RPMI7951 (cell line): Measurements from ENCODE around the gene MCU. TPM values are rescaled to one million over a fixed set of nuclear protein-coding genes. Genes with fewer than 3 reads are reported as not detected.
"Not testable (repeated sequence)": the region's sequence is repeated elsewhere in the genome, so short reads cannot be mapped to it uniquely, and the experiment has no call there.

Experiments
- DNase-seq: peaks from one replicate; pipeline ENCODE4 v3.0.0-alpha.2; 2012; ENCODE audit warnings: low read depth
- total RNA-seq: library from RNA; depleted of rRNA; stranded (reverse); fragments of >200 nt; shearing (Covaris generic); gene quantifications from 2 replicates; pipeline ENCODE4 v1.2.3, GENCODE V29; 2014

Gene MCU
- total RNA-seq, 1 experiment from 2014 or later = 31.1 TPM

GRCh38 chr10:72899545-72899944, 207.6 kb downstream of the MCU start:
- DNase-seq = no peak

- not testable (repeated sequence) for DNase-seq
Observed at GRCh38 chr10:72903941-72904446, 212.1 kb downstream of the MCU start.

GRCh38 chr10:72904806-72905205, 212.9 kb downstream of the MCU start:
- no peak for DNase-seq

GRCh38 chr10:72906446-72906845, 214.5 kb downstream of the MCU start:
- peak; percentile 10 for DNase-seq

GRCh38 chr10:72910705-72911104, 218.8 kb downstream of the MCU start:
- DNase-seq = no peak

- DNase-seq = no peak
Observed at GRCh38 chr10:72911758-72912157, 219.8 kb downstream of the MCU start.

GRCh38 chr10:72912736-72913135, 220.8 kb downstream of the MCU start:
- no peak for DNase-seq

- DNase-seq = peak; percentile 32
Observed at GRCh38 chr10:72913287-72913686, 221.3 kb downstream of the MCU start.

- not testable (repeated sequence) for DNase-seq
Observed at GRCh38 chr10:72917201-72917600, 225.3 kb downstream of the MCU start.

GRCh38 chr10:72917803-72918332, 225.9 kb downstream of the MCU start:
- not testable (repeated sequence) for DNase-seq

- DNase-seq = no peak
Observed at GRCh38 chr10:72918352-72918751, 226.4 kb downstream of the MCU start.

GRCh38 chr10:72921147-72921683, 229.3 kb downstream of the MCU start:
- DNase-seq = not testable (repeated sequence)

GRCh38 chr10:72924351-72924750, 232.4 kb downstream of the MCU start:
- DNase-seq = no peak

- DNase-seq = no peak
Observed at GRCh38 chr10:72925951-72926465, 234.1 kb downstream of the MCU start.

GRCh38 chr10:72927485-72927884, 235.5 kb downstream of the MCU start:
- no peak for DNase-seq

GRCh38 chr10:72928798-72929197, 236.9 kb downstream of the MCU start:
- no peak for DNase-seq

- DNase-seq = no peak
Observed at GRCh38 chr10:72930276-72930675, 238.3 kb downstream of the MCU start.

GRCh38 chr10:72932259-72933015, 240.5 kb downstream of the MCU start:
- DNase-seq = no peak

GRCh38 chr10:72935361-72935760, 243.4 kb downstream of the MCU start:
- peak; percentile 48 for DNase-seq
